CD4-positive, alpha-beta T cell treated with Interleukin-17A for 4 hours (primary cell): ENCODE data around the gene CCDC61.
A peak's percentile ranks its signal among the peaks of the same experiment; 100 is the strongest.

ENCODE experiments used
- DNase-seq: peaks from one replicate; pipeline ENCODE4 v3.0.0-alpha.2; 2020; ENCODE audit warnings: mixed read lengths

Gene CCDC61

DNA sequence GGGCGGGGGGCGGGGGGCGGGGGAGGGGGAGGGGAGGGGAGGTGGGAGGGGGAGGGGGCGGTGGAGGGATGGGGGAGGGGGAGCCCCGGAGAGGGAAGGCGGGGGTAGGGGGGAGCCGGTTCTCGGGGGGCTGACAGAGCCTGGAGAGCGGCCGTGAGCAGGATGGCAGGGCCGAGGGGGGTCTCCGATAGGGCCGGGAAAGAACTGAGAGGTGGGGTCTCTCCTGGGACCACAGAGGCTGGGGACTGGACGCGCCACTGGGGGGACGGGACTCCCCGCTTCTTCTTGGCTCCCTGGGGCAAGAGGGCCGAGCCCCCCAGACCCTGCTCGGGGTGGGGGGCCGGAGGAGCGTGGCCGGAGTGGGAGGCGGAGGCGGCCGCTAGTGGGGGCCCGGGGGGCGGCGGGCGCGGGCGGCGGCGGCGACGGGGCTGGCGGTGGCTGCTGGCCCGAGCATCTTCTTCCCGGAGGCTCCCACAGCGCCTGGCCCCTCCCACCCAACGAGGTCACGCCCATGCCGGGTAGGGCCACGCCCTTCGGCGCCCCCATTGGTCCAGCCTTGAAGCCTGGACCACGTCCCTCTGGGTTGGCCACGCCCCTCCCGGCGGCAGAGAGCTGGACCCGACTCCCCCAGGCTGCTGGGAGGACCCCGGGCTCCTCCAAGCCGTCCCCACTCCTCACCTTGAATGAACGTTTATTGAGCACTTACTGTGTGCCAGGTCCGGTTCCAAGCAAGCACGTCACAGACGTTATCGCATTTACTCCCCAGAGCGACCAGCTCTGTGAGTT lies 21.5 kb upstream of the CCDC61 start, which contains the start of gene NOVA2:
TSS of gene NOVA2 (minus strand) at position 313 of the 786 bp plus-strand sequence. CDS start 514 bp downstream, outside the sequence.
- DNase-seq, result peak; percentile 24

DNA sequence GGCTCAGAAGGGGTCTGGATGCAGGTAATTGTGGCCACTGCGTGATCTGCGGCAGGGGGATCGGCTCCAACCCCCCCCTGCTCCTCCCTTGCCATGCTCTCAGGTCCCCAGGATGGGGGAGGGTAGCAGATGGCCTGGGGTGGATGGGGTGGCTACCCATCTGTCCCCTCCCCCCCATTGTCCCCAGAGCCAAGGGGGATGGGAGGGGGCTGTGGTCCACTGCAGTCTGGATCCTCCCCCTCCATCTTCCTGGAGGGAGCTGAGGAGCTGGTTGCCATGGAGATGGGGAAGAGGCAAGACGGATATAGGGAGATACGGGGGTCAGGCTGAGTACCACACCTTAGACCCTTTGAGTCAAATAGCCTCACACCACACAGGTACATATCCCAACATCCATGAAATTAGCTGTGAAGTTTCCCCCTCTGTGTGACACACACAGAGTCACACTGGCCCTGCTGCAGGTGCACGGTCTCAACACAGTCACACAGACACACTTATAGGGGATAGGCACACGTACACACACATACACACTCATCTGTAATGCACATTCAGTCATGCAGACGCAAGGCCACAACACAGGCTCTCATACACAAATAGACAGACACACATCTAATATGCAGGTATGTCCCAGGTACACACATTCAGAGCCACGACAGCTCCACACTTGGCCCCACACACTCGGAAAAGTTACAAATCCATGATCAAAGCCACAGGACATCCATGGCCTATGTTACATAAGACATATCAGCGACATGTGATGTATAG lies 19.8 kb upstream of the CCDC61 start:
- DNase-seq, result no peak

DNA sequence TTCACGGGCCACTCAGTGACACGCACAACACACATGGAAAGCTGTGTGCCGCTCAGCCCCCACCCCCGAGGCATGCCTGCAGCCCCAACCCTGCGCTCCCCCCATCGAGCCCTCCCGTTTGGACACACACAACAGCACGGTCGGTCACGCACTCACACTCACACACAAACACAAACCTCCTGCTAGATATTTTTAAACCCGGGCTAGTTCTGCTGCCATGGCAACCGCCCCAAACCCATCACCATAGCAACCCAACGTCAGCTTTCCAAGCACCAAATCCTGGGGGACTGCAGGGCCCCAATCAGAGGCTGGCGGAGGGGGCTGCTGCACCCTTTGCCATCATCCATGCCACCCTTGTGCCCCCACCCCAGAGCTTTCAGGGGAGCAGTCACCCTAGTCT lies 19.1 kb upstream of the CCDC61 start:
- no peak for DNase-seq

DNA sequence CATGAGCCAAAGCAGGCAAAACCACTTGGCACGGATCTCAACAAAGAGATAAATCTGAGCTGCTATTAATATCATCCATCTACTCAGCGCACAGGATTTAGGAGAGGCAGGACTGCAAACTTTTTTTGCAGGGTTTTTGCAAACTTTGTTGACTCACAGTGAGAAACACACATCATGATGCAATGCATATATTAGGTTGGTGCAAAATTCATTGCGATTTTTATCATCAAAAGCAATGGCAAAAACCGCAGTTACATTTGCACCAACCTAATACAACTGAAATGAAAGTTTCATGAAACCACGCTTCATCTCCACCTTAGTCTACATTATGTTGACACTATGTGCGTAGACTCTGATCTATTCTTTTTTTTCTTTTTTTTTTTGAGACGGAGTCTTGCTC lies 17.1 kb upstream of the CCDC61 start:
- DNase-seq, result no peak

DNA sequence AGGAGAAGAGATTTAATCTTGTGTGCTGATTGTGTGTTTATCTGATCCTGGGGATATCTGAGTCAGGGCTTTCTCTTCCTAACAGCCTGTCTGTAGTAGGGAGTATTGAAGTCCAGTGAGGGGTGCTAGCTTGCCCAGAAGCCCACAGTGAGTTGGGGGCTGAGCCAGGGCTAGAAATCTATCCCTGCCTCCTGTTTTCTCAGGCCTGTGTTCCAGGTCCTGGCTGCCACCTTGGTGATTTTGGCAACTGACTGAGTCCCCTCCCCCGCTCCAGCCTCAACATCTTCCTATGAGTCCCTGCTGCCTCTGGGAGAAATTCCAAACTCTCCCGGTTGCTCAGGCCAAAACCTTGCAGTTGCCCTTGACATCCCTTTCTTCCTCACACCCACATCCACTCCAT lies 13.9 kb upstream of the CCDC61 start:
- no peak for DNase-seq

DNA sequence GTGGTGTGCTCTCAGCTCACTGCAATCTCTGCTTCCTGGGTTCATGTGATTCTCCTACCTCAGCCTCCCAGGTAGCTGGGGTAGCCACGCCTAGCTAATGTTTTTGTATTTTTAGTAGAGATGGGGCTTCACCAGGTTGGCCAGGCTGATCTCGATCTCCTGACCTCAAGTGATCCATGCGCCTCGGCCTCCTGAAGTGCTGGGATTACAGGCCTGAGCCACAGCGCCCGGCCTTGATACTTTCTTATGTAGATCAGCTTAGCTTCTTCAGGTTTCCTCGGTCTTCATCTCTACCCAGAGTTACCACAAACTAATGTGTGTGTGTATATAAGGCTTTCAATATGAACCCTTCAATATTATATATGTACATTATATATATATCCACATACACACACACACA lies 9.9 kb upstream of the CCDC61 start:
- no peak for DNase-seq

DNA sequence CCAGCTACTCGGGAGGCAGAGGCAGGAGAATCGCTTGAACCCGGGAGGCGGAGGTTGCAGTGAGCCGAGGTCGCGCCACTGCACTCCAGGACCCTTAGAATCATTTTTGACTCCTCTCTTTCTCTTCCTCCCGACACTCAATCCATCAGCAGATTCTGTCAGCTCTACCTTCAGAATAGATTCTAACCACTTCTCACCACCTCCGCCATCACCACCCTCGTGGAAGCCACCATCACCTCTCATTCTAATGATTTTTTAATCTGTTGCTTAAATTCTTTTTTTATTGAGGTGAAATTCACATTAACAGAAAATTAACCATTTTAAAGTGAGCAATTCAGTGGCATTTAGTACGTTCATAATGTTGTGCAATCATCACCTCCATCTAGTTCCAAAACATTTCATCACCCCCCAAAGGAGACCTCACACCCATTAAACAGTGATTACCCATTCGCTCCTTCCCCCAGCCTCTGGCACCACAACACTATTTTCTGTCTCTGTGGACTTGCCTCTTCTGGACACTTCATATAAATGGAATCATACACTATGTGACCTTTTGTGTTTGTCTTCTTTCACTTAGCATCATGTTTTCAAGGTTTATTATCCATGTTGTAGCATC lies 5.0 kb upstream of the CCDC61 start:
- no peak for DNase-seq

DNA sequence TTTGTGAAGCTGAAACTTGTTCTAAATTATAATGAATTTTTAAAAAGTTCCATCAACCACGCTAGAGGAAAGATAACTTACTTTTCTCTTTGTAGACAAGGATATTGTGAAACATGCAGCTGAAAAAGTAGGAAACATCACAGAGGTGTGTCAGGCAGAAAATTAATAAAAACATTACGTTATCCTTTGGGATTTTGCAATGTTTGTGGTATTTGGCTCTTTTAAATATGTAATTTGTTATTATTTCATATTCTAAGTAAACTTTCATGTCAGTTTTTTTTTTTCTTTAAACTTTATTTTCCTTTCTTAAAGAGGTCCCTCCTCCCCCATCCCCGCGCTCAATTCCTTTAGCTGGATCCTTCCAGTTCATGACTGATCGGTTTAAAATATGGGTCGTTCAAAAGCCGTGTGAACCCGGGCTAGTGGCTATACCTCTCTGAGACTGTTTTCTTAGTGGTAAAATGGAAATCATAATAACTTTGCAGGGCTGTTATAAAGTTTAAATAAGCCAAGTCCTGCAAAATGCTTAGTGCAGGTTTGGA lies 740 bp upstream of the CCDC61 start:
- DNase-seq, result no peak

DNA sequence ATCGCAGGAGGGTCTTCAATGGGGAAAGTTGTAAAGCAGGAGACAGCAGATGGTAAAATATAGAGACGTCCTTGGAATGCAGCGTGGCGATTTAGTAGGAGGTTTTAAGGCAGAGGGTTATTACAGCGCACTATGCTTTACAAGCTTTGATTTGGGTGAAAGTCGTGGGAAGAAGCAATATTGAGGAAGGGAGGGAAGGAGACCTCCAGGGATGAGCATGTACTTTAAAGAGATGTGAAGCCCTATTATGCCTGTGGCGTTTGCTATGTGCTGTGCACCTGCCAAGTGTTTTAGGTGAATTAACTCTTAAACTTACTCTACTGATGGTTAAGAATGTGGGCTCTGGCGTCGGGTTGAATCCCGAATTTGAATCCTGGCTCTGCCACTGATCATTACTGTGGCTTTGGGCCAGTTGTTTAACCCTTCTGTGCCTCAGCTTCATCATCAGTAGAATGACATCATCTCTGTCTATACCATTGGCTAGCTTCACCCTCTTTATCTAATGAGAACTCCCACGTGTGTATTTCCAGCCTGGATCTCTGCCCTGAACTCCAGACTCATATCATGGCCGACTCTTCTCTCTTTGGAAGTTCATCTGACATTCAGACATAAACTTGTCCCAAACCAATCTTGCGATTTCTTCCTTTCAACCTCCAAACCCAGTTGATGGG lies 583 bp downstream of the CCDC61 start:
- DNase-seq, result no peak

DNA sequence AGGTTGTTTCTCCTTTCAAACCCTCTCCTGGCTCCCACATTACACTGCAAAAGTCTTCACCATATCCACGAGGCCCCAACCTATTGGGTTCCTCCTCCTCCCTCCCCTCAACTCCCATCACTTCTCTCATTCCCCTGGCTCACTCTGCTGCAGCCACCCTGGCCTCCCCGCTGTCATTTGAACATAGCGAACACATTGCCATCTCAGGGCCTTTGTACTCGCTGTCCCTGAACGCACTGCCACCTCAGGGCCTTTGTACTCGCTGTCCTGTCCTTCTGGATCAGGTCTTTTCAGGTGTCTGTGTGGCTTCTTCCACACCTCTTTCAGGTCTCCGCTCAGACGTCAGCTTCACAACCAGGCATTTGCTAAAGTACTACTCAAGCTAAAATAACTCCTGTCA lies 1.7 kb downstream of the CCDC61 start:
- no peak for DNase-seq

DNA sequence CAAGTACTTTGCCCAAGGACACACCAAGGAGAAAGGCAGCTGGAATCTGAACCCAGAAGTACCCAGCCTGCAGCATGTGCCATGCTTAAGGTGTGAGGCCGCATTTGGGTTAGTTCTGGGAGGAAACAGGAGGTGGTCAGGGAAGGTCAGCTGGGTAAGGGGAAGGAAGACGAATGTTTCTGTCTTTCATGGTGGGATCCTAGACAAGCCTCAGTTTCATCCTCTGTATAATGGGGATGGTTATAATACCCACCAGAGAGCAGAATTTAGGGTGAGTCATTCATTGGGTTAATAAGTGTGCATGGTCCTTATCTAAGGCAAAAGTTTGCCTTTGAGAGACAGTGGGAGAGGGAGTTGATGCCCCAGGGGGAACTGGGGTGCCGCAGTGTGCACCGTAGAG lies 3.6 kb downstream of the CCDC61 start:
- no peak for DNase-seq

DNA sequence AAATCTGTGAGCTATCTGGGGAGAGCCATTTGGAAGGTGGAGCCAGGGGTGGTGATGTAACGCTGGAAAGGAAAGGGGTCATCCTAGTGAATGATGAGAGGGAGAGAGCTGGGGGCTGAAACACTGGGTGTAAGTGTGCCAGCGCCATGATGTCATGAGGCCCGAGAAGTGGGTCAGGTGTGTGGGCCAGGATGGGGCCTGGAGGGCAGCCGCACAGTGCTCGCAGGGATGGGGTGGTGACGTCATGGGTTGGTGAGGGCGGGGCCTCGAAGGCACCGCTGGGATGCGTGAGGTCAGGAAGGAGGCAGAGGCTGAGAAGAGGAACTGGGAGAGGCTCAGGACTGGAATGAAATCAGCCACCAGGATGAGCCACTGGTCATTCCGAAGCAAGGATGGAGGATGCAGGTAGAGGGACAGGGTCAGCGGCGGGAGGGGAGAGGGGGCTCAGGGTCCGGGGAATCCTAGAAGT lies 4.4 kb downstream of the CCDC61 start:
- peak; percentile 24 for DNase-seq

DNA sequence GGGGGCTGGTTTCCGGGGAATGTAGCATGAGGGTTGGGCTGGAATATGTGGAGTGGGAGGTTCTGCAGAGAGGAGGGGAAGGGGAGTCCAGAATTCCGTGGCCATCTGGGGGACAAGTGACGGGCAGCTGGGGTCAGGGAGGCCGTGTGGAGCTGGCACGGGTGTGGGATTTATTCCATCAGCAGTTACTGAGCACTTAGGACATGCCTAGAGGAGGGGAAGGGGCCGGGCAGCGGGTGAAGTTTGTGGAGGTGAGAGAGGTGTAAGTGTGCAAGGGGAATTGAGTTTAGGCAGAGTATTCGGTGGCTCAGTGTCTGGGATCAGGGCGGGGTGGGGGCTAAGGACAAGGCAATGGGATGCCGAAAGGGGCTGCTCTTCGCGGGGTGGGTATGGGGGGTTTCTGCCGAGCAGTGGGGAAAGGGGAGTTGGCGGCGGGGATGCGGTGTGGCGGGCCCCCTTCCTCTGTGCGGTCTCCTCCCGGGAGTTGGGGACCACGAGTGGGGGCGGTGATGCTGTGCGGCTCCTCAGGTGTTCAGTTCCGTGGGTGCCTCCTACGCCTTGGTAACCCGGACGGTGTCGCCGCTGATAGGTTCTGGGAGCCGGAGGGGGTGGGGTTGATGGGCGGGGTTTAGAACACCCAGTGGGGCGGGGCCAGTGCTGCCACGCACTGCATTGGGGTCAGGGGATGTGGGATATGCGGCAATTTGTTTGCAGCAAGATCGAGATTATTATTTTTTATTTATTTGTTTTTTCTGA lies 5.4 kb downstream of the CCDC61 start:
- DNase-seq, result peak; percentile 90

DNA sequence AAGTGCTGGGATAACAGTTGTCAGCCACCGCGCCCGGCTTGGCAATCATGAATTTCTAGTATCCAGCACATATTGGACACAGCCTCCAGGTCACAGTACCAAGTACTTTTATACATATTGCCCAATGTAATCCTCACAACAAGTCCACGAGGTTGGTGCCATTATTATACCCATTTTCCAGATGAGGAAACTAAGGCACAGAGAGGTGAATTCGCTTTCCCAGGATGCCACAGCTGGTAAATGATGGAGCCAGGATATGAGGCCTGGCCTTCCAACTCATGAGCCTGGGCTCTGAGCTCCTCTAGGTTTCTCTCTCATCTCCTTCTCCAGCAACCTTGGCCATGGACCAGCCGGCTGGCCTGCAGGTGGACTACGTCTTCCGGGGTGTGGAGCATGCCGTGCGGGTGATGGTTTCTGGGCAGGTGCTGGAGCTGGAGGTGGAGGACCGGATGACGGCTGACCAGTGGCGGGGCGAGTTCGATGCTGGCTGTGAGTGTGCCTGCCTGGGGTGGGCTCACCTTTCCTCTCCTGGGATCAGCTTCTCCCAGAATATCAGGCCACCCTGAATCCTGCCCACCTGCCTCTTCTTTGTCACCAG lies 7.5 kb downstream of the CCDC61 start:
- DNase-seq, result no peak

DNA sequence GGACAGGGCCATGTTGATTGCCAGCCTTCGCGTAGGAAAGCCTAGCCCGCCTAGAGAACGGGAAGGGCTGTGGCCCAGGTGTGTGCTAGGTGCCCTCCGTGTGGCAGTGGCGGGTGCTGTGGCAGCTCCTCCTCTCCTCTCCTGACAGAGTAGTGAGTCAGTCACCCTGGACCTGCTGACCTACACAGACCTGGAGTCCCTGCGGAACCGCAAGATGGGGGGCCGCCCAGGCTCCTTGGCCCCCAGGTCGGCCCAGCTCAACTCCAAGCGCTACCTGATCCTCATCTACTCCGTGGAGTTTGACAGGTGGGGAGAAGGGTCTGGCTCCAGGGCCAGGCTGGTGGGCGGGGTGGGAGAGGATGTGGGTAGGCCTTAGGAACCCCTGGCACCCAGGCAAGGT lies 11.1 kb downstream of the CCDC61 start:
- DNase-seq, result no peak

DNA sequence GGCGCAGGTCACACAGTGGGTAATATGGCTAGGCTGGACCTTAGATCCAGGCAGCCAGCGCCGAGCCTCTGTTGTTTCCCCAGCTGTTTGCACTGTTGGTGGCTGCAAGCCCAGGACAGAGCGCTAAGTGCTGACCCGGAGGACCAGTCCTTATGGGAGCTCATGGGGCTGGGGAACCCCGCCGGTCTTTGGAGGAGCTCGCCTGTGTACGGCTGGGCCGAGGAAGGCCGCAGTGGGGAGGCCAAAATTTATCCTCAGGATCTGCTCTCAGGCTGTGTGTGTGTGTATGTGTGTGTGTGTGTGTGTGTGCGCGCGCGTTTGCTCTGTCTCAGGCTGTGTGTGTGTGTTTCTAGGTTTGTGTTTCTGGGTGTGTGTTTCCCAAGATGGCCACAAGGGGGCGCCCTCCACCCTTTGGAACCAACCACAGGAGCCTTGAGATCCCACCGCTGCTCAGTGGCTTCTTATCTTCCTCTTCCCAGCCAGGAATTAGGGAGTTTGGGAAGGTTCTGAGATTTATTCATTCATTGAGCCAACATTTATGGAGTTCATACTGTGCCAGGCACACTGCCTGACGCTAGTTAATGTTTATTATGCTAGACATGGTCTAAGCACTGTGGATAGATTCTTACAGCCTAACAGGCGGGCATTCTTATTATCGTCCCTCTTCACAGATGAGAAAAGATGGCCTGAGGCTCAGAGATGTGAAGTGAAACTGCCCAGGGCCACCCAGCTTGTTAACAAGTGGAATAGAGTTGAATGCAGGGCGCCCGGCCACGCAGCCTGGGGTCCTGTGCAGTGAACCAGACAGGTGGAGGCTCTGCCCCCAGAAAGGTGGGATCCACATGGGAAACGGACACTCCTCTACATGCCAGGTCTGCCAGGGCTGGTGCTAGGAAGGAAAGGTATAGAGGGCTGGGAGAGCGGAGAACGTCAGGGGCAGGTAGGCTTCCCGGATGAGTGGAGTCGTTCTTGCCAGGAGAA lies 14.6 kb downstream of the CCDC61 start:
- DNase-seq, result peak; percentile 78

DNA sequence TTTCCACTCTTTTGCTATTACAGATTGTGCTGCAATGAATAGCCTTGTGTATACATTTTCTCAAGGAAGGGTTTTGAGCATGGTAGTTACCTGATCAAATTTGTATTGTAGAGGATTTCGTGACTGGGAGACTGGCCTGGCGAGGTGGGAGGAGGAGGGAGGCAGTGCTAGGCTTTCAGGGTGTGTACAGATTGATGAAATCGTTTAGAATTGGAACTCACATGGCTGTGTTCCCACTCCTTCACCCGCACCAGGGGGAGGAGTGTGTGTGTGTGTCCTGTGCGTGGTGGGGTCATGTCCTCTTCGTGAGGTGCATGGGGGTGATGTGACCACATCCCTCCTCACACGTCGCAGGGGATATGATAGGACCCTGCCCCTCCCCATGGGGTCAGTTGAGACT lies 19.3 kb downstream of the CCDC61 start:
- no peak for DNase-seq

DNA sequence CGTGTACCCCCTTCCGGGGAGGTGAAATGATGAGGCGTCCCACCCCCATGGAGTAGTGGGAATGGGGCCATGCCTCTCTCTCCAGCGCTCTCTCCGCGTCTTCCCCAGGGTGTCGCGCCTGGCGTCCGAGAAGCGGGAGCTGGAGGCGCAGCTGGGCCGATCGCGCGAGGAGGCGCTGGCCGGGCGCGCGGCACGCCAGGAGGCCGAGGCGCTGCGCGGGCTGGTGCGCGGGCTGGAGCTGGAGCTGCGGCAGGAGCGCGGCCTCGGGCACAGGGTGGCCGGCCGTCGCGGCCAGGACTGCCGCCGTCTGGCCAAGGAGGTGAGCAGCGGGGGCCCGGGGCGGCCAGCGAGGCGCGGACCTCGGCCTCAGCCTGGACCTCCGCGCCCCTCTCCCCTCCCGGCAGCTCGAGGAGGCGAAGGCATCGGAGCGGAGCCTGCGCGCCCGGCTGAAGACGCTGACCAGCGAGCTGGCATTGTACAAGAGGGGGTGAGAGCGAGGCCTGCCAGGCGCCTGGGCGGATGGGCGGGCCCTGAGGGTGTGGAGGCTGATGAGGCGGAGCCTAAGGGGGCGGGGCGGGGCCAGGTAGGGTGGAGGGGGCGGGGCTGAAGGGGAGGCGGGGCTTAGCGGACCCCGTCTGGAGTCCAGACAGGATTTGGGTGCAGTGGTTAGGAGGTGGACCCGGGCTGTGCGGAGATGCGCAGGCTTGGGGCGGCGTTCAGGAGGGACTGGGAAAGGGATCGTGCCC lies 19.8 kb downstream of the CCDC61 start:
- peak; percentile 82 for DNase-seq

DNA sequence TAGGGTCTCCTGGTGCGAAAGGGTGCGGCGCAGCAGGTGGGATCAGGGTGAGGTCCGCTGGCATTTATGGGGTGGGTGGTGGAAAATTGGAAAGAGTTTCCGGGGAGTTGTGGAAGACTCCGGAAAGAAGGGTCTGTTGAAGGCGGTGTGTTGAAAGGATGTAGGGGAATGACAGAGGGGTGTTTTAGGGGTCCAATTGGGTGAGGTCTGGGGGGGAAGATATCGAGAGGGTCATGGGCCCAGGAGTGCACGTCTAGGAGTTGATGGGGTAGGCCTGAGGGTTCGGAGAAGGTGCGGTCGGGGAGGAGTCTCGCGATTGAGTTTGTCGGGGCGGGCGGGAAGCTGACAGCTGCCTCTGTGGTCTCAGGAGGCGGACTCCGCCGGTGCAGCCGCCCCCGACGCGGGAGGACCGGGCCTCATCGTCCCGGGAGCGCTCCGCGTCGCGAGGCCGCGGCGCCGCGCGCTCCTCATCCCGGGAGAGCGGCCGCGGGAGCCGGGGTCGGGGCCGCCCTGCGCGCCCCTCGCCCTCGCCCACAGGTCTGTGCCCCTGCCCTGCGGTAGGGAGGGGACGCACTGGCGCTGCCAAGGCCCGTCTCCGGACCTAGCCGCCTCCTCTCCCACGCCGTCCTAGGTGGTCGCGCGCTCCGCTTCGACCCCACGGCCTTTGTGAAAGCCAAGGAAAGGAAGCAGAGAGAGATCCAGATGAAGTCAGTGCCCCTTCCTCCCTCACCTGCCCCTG lies 20.6 kb downstream of the CCDC61 start:
- peak; percentile 55 for DNase-seq
